Stromal cell of bone marrow (primary cell): ENCODE measurements around the gene EFNA2.
A peak's percentile ranks its signal among the peaks of the same experiment; 100 is the strongest.

Source experiments
- DNase-seq: peaks from one replicate; pipeline ENCODE4 v3.0.0-alpha.2; 2012; ENCODE audit warnings: low read depth

EFNA2 gene

GRCh38 chr19:1249298-1249989 is 36.2 kb upstream of the EFNA2 start:
- peak; percentile 94 for DNase-seq

GRCh38 chr19:1249990-1250436 is 35.7 kb upstream of the EFNA2 start:
- DNase-seq, result no peak

GRCh38 chr19:1250437-1251260 is 35.0 kb upstream of the EFNA2 start:
- DNase-seq, result no peak

GRCh38 chr19:1251330-1252220 is 34.1 kb upstream of the EFNA2 start:
- DNase-seq, result no peak

GRCh38 chr19:1252221-1252820 is 33.4 kb upstream of the EFNA2 start:
- peak; percentile 93 for DNase-seq

GRCh38 chr19:1252821-1253513 is 32.7 kb upstream of the EFNA2 start:
- peak; percentile 96 for DNase-seq

- DNase-seq, result no peak
These were observed 32.1 kb upstream of the EFNA2 start for GRCh38 chr19:1253514-1254080.

GRCh38 chr19:1254081-1254527 is 31.6 kb upstream of the EFNA2 start:
- no peak for DNase-seq

GRCh38 chr19:1254530-1255185 is 31.0 kb upstream of the EFNA2 start:
- DNase-seq, result no peak

- DNase-seq, result no peak
These were observed 30.2 kb upstream of the EFNA2 start for GRCh38 chr19:1255186-1256161.

- no peak for DNase-seq
These were observed 28.8 kb upstream of the EFNA2 start for GRCh38 chr19:1256646-1257474.

- DNase-seq, result no peak
These were observed 28.1 kb upstream of the EFNA2 start for GRCh38 chr19:1257475-1258162.

- DNase-seq, result no peak
These were observed 27.5 kb upstream of the EFNA2 start for GRCh38 chr19:1258163-1258492.

- no peak for DNase-seq
These were observed 26.9 kb upstream of the EFNA2 start for GRCh38 chr19:1258707-1259205.

GRCh38 chr19:1259206-1259875 is 26.3 kb upstream of the EFNA2 start:
- no peak for DNase-seq

GRCh38 chr19:1259876-1260748 is 25.6 kb upstream of the EFNA2 start:
- DNase-seq, result no peak
